ENCODE results near the gene EXOC6B.

Gene EXOC6B

DNA sequence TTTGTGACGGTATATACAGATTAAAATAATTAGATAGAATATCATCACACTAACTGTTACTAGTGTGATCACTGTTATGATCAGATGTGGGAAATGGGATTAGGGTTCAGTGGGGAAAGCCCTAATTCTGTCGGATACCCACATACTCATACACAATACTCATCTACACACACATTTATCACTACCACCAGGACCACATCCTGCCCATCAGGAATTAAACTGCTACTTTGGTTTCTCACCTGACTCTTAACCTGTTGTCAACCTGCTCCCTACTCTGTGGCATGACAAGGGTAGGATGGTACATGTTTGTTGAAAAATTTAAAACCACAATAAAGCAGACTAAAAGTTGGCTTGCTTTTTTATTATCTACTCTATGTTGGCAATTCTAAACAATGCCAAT is 653.4 kb downstream of the EXOC6B start:
- H3K4me3 ChIP-seq (ENCODE audit: low read depth, low read length): no peak overlapping the region
- no peaks in the 10 kb centered on the region for H3K27me3 ChIP-seq (ENCODE audit: control insufficient read depth, insufficient read depth, low read length)
- H3K9ac ChIP-seq (ENCODE audit: low read depth, low read length): no peak overlapping the region
- peaks cover 12% of the 10 kb centered on the region for H3K4me1 ChIP-seq (ENCODE audit: control insufficient read depth, insufficient read depth, low read length)
- H3K9me3 ChIP-seq (ENCODE audit: control insufficient read depth, insufficient read depth, low read length): no peaks in the 10 kb centered on the region
- H3K36me3 ChIP-seq (ENCODE audit: control insufficient read depth, insufficient read depth, low read length): 0 out of 2 replicates have a peak, but pooled peaks cover 3% of the 10 kb centered on the region
- no peak overlapping the region for H3K27ac ChIP-seq (ENCODE audit: low read depth, low read length)

DNA sequence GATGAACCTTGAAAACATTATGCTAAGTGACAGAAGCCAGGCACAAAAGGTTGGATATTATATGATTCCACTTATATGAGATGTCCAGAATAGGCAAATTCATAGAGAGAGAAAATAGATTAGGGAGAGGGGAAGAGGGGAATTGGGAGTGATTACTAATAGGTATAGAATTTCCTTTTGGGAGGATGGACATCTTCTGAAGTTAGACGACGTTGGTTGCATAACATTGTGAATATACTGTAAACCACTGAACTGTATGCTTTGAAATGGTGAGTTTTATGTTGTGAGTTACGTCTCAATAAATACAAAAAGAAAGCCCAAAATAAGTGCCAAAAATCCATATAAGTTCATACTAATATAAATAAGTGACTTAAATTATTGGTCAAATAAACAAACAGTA is 659.6 kb downstream of the EXOC6B start:
- peaks cover 3% of the 10 kb centered on the region; the same call in 1 of the 2 replicates for H3K27me3 ChIP-seq (ENCODE audit: control insufficient read depth, insufficient read depth, low read length)
- no peak overlapping the region for H3K27ac ChIP-seq (ENCODE audit: low read depth, low read length)
- H3K4me3 ChIP-seq (ENCODE audit: low read depth, low read length): no peak overlapping the region
- no peaks in the 10 kb centered on the region for H3K36me3 ChIP-seq (ENCODE audit: control insufficient read depth, insufficient read depth, low read length)
- H3K9ac ChIP-seq (ENCODE audit: low read depth, low read length): no peak overlapping the region
- no peaks in the 10 kb centered on the region for H3K9me3 ChIP-seq (ENCODE audit: control insufficient read depth, insufficient read depth, low read length)
- no peaks in the 10 kb centered on the region for H3K4me1 ChIP-seq (ENCODE audit: control insufficient read depth, insufficient read depth, low read length)

DNA sequence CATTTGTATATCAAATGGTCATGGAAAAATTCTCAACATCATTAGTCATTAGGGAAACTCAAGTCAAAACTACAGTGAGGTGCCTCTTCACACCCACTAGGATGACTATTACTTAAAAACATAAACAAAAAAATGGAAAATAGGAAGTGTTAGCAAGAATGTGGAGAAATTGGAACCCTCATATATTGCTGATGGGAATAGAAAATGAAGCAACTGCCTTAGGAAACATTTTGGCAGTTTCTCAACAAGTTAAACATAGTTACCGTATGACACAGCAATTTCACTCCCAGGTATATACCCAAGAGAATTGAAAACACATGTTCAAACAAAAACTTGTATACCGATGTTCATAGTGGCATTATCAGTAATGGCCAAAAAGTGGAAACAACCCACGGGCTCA is 660.0 kb downstream of the EXOC6B start:
- no peak overlapping the region for H3K4me3 ChIP-seq (ENCODE audit: low read depth, low read length)
- no peaks in the 10 kb centered on the region for H3K9me3 ChIP-seq (ENCODE audit: control insufficient read depth, insufficient read depth, low read length)
- H3K36me3 ChIP-seq (ENCODE audit: control insufficient read depth, insufficient read depth, low read length): no peaks in the 10 kb centered on the region
- H3K4me1 ChIP-seq (ENCODE audit: control insufficient read depth, insufficient read depth, low read length): no peaks in the 10 kb centered on the region
- H3K27ac ChIP-seq (ENCODE audit: low read depth, low read length): no peak overlapping the region
- no peak overlapping the region for H3K9ac ChIP-seq (ENCODE audit: low read depth, low read length)
- peaks cover 3% of the 10 kb centered on the region; the same call in 1 of the 2 replicates for H3K27me3 ChIP-seq (ENCODE audit: control insufficient read depth, insufficient read depth, low read length)

DNA sequence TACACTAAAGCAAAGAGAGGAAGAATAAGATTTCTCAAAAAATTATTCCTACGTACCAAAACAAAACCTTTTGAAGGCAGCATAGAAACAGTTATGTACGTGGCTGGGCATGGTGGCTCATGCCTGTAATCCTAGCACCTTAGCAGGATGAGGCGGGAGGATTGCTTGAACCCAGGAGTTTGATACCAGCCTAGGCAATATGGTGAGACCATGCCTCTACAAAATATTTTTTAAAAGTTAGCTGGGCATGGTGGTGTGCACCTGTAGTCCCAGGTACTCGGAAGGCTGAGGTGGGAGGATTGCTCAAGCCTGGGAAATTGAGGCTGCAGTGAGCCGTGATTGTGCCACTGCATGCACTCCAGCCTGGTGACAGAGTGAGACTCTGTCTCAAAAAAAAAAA is 663.3 kb downstream of the EXOC6B start:
- H3K9me3 ChIP-seq (ENCODE audit: control insufficient read depth, insufficient read depth, low read length): no peaks in the 10 kb centered on the region
- no peak overlapping the region for H3K4me3 ChIP-seq (ENCODE audit: low read depth, low read length)
- no peak overlapping the region for H3K27ac ChIP-seq (ENCODE audit: low read depth, low read length)
- no peaks in the 10 kb centered on the region for H3K36me3 ChIP-seq (ENCODE audit: control insufficient read depth, insufficient read depth, low read length)
- no peak overlapping the region for H3K9ac ChIP-seq (ENCODE audit: low read depth, low read length)
- no peaks in the 10 kb centered on the region for H3K4me1 ChIP-seq (ENCODE audit: control insufficient read depth, insufficient read depth, low read length)
- peaks cover 3% of the 10 kb centered on the region; the same call in 1 of the 2 replicates for H3K27me3 ChIP-seq (ENCODE audit: control insufficient read depth, insufficient read depth, low read length)

DNA sequence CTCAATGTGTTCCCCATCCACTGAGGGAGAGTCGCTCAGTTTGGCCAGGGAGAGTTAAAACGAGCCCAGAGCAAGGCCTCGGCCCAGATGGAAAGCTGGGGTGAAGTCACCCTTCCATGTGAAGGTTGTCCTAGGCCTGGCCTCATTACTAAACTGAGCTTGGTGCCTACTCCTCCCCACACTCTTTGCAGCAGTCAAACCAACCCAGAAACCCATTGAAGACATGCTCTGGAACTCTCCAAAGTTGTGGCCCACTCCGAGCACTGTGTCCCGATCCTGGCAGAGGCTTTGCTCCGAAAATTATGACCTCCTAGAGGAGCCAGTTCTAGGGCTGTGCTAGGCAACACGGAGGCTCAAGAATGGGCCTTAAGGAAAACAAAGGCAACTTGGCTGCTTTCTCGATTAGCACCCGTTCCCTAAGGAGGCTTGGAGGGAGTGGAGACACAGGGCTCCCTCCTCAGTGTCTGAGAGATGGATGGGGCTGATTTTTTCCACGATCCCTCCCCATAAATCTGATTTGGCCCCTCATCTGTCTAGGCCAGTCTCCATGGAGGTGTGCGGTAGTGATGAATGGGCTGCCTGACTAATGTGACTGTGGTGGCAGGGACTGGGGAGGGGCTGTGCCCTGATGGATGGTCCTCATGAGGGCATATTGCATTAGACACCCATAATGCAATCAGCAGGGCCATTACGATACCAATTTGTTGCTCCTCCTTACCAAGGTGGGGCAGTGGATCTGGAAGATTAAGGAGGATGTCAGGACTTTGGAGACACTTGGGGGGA is 666.4 kb downstream of the EXOC6B start:
- H3K27me3 ChIP-seq (ENCODE audit: control insufficient read depth, insufficient read depth, low read length): peaks cover 3% of the 10 kb centered on the region; the same call in 1 of the 2 replicates
- no peak overlapping the region for H3K9ac ChIP-seq (ENCODE audit: low read depth, low read length)
- H3K4me3 ChIP-seq (ENCODE audit: low read depth, low read length): no peak overlapping the region

DNA sequence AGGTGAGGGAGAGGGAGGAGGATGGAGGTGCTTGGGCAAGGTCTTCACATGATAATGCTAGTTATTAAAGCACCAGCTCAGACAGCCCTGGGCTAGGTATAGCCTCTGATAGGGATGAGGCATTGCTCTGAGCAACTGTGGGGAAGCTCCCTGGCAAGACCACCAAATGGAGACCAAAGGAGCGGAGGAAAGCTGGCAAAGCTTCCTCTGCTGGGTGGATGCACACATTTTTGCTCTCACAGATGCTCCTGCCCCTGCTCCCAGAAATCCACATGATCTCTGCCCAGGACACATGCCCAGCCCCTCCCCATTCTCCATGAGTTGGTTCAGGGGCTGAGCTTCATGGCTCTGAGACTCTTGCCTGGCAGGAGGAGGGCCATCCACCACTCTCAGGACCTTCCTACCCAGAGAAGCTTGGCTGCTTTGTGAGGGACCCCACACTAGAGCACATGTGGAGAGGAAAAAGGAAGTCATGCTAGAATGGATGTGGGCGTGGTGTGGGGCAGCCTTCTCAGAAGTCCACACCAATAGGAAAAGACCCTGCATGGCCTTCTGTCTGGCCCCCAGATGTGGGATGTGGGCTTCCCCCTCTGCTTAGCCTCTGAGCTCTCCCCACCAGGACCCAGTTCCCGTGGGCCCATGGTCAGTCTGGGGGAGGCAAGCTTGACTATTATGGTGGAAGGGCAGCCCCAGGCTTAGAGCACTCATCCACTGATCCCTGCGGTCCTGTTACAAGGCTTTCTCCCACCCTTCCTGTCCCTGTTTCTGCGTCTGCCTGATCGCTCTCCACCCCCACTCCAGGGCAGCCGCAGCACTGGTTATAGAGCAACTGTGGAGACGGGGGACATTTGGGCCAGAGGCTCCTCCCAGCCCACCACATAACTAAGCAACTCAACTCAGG is 667.7 kb downstream of the EXOC6B start:
- Histone ChIP-seq H3K4me1 (ENCODE audit: control insufficient read depth, insufficient read depth, low read length) (no peaks in the 10 kb centered on the region), H3K9ac (ENCODE audit: low read depth, low read length) (no peak overlapping the region), H3K27me3 (ENCODE audit: control insufficient read depth, insufficient read depth, low read length) (peaks cover 3% of the 10 kb centered on the region; the same call in 1 of the 2 replicates), H3K27ac (ENCODE audit: low read depth, low read length) (no peak overlapping the region), H3K36me3 (ENCODE audit: control insufficient read depth, insufficient read depth, low read length) (no peaks in the 10 kb centered on the region), H3K9me3 (ENCODE audit: control insufficient read depth, insufficient read depth, low read length) (no peaks in the 10 kb centered on the region), H3K4me3 (ENCODE audit: low read depth, low read length) (no peak overlapping the region)

More for the DNA sequence above, 666.4 kb downstream of the EXOC6B start:
- Histone ChIP-seq H3K9me3 (ENCODE audit: control insufficient read depth, insufficient read depth, low read length) (no peaks in the 10 kb centered on the region), H3K4me1 (ENCODE audit: control insufficient read depth, insufficient read depth, low read length) (no peaks in the 10 kb centered on the region), H3K36me3 (ENCODE audit: control insufficient read depth, insufficient read depth, low read length) (no peaks in the 10 kb centered on the region), H3K27ac (ENCODE audit: low read depth, low read length) (no peak overlapping the region)

DNA sequence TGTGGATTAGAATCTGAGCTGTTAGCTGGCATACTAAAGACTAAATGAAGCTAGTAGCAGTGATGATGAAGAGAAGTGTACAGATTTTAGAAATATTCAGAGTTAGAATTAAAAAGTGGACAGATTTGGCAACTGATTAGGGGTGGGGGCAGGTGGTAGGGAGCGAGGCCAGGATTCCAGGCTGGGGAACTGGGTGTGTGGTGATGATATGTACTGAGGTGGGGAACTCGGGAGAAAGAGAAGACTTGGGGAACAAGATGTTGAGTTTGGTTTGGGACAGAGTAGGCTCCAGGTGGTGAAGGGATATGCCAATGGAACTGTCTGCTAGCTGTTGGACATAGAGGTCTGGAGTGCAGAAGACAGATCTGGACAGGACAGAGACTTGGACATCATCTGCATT is 669.0 kb downstream of the EXOC6B start:
- H3K36me3 ChIP-seq (ENCODE audit: control insufficient read depth, insufficient read depth, low read length): no peaks in the 10 kb centered on the region
- H3K9me3 ChIP-seq (ENCODE audit: control insufficient read depth, insufficient read depth, low read length): no peaks in the 10 kb centered on the region
- no peaks in the 10 kb centered on the region for H3K4me1 ChIP-seq (ENCODE audit: control insufficient read depth, insufficient read depth, low read length)
- no peak overlapping the region for H3K27ac ChIP-seq (ENCODE audit: low read depth, low read length)
- H3K9ac ChIP-seq (ENCODE audit: low read depth, low read length): no peak overlapping the region
- H3K27me3 ChIP-seq (ENCODE audit: control insufficient read depth, insufficient read depth, low read length): peaks cover 5% of the 10 kb centered on the region
- no peak overlapping the region for H3K4me3 ChIP-seq (ENCODE audit: low read depth, low read length)

DNA sequence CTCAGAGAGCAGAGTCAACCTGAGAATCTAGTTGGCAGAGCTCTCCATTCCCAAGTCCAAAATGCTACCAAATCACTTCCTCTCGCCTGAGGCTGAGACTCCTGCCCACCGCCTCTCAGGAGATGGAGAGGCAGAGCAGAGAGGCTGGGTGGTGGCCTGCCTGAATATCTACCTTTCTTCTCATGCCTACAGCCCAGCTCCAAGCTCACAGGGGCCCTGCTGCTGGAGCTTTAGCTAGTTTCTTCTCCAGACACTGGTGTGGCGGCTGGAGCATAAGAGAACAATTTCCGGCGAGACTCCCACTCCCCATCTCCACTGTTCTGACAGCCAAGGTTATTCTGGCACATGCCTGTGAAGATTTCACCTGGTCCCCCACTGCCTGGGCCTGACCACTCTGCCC is 670.1 kb downstream of the EXOC6B start:
- Histone ChIP-seq H3K27ac (ENCODE audit: low read depth, low read length) (no peak overlapping the region), H3K4me1 (ENCODE audit: control insufficient read depth, insufficient read depth, low read length) (no peaks in the 10 kb centered on the region), H3K27me3 (ENCODE audit: control insufficient read depth, insufficient read depth, low read length) (peaks cover 16% of the 10 kb centered on the region), H3K9ac (ENCODE audit: low read depth, low read length) (no peak overlapping the region), H3K9me3 (ENCODE audit: control insufficient read depth, insufficient read depth, low read length) (no peaks in the 10 kb centered on the region), H3K36me3 (ENCODE audit: control insufficient read depth, insufficient read depth, low read length) (no peaks in the 10 kb centered on the region), H3K4me3 (ENCODE audit: low read depth, low read length) (no peak overlapping the region)

DNA sequence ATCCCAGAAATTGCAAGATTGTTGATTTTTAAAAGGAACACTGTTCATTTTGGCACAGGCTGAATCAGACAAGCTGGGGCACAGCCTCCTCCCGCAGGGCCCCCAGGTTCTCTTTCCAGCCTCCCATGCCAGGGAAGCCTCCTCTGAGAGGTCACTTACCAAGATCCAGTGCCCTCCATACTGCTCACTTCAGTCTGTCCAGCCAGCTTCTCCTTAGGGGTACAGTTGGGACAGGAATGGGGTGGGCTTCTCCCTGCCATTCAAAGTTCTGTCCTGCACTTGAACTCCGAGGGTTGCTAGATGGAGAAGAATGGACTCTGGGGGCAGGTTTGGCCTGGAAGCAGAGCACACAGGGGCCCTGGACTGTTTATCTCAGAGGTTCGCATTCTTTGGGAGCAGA is 670.7 kb downstream of the EXOC6B start:
- Histone ChIP-seq H3K9ac (ENCODE audit: low read depth, low read length) (no peak overlapping the region), H3K27ac (ENCODE audit: low read depth, low read length) (no peak overlapping the region), H3K4me1 (ENCODE audit: control insufficient read depth, insufficient read depth, low read length) (peaks cover under 1% of the 10 kb centered on the region), H3K36me3 (ENCODE audit: control insufficient read depth, insufficient read depth, low read length) (no peaks in the 10 kb centered on the region), H3K9me3 (ENCODE audit: control insufficient read depth, insufficient read depth, low read length) (no peaks in the 10 kb centered on the region), H3K27me3 (ENCODE audit: control insufficient read depth, insufficient read depth, low read length) (peaks cover 21% of the 10 kb centered on the region), H3K4me3 (ENCODE audit: low read depth, low read length) (no peak overlapping the region)

DNA sequence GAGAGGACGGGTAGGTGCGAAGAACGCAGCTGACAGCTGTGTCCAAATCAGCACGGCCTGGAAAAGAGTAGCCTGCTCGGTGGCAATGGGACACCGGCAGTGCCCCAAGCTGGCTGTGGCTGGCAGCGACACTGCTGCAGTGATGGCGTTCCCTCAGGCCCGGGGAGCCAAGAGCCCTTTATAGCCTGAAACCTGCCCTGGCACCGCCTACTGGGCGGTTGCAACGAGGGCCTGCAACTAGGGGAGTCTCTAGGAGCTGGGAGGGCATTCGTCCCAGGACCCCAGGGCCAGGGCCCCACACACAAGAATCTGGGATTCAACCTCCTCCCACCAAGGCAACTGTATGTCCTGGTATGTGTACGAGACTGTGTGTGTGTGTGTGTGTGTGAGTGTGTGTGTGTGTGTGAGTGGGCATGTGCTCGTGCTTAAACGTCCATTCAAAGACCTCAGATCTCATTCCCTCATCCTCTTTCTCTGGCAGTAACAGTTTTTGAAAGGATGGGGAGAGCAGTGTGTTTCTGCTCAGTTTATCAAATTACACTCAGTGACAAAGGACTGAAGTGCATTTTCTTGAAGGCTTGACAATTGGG is 671.4 kb downstream of the EXOC6B start:
- no peak overlapping the region for H3K4me3 ChIP-seq (ENCODE audit: low read depth, low read length)
- no peak overlapping the region for H3K9ac ChIP-seq (ENCODE audit: low read depth, low read length)
- no peaks in the 10 kb centered on the region for H3K36me3 ChIP-seq (ENCODE audit: control insufficient read depth, insufficient read depth, low read length)
- H3K4me1 ChIP-seq (ENCODE audit: control insufficient read depth, insufficient read depth, low read length): peaks cover 6% of the 10 kb centered on the region
- no peak overlapping the region for H3K27ac ChIP-seq (ENCODE audit: low read depth, low read length)
- no peaks in the 10 kb centered on the region for H3K9me3 ChIP-seq (ENCODE audit: control insufficient read depth, insufficient read depth, low read length)
- peaks cover 28% of the 10 kb centered on the region for H3K27me3 ChIP-seq (ENCODE audit: control insufficient read depth, insufficient read depth, low read length)

Measured in HUES48 (cell line).